ENCODE measurements around the gene NANOS3.

The NANOS3 gene

DNA sequence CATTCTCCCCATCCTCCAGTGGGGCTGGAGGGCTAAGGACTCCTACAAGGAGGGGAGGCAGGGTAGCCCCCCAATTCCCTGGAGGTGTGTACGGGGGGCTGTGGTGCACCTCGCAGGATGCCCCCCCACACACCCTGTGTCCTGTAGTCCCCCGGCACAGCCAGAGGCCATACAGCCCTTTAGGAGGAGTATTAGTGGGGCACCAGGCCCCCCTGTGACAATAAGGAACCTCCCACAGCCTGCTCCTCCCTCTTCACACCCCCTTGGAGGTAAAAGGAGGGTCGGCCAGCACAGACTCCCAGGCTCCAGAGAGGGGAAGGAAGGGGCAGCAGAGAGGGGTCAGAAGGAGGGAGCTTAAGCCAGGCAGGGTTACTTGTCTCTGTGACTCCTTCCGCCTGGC lies at the start of gene NANOS3:
Gene NANOS3, plus strand, starts transcription at position 301 of the 400 bp plus-strand sequence. CDS start 115 bp downstream, outside the sequence.
- TF ChIP-seq, protein P1, sequence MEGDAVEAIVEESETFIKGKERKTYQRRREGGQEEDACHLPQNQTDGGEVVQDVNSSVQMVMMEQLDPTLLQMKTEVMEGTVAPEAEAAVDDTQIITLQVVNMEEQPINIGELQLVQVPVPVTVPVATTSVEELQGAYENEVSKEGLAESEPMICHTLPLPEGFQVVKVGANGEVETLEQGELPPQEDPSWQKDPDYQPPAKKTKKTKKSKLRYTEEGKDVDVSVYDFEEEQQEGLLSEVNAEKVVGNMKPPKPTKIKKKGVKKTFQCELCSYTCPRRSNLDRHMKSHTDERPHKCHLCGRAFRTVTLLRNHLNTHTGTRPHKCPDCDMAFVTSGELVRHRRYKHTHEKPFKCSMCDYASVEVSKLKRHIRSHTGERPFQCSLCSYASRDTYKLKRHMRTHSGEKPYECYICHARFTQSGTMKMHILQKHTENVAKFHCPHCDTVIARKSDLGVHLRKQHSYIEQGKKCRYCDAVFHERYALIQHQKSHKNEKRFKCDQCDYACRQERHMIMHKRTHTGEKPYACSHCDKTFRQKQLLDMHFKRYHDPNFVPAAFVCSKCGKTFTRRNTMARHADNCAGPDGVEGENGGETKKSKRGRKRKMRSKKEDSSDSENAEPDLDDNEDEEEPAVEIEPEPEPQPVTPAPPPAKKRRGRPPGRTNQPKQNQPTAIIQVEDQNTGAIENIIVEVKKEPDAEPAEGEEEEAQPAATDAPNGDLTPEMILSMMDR (IDR thresholded peaks at IDR 0.05; ENCODE audit: insufficient read depth, low read depth, low read length, missing control alignments), result no peak

DNA sequence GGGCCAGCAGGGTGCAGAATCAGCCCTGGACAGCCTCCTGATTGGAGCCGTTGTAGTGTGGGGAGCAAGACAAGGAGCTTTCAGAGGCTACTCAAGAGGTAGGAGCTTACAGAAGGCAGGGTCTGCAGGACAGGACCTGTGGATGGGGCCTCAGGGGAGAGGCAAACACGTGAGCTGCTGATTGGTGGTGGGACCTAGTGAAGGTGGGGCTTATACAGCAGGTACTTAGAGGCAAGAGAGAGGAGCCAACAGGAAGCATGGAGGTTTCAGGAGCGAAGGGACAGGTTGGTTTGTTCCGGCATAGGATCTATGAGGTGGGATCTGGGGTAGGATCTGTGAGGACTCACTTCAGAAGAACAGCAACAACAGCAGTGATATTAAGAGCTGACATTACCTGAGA lies 49.3 kb upstream of the NANOS3 start:
- DNase-seq (ENCODE audit: low read depth), result peak; percentile 51
- H3K4me3 ChIP-seq (ENCODE audit: low read length), result no peak overlapping the region
- TF ChIP-seq, protein P1 (IDR thresholded peaks at IDR 0.05; ENCODE audit: insufficient read depth, low read depth, low read length, missing control alignments), result no peak

More for the DNA sequence above, at the start of gene NANOS3:
- DNase-seq (ENCODE audit: low read depth), result no peak
- no peak within 1 kb of the TSS for H3K4me3 ChIP-seq (ENCODE audit: low read length)

DNA sequence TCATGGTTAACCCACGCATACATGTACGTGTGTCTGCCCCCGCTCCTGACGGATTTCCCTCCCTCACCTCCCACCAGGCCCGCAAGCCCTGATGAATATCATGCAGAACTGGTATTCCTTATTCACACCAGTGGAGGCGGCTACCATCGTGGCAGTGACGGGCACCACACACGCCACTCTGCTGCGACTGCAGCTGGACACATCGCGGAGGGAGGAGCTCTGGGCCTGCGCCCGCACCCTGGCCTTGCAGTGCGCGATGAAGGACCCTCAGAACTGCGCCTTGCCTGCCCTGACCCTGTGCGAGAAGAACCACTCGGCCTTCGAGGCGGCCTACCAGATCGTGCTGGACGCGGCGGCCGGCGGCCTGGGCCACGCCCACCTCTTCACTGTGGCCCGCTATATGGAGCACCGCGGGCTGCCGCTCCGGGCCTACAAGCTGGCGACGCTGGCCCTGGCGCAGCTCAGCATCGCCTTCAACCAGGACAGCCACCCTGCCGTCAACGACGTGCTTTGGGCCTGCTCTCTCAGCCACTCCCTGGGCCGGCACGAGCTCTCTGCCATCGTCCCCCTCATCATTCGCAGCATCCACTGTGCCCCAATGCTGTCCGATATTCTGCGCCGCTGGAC lies 46.7 kb upstream of the NANOS3 start:
- TF ChIP-seq, protein P1 (IDR thresholded peaks at IDR 0.05; ENCODE audit: insufficient read depth, low read depth, low read length, missing control alignments), result no peak
- no peak for DNase-seq (ENCODE audit: low read depth)
- no peak overlapping the region for H3K4me3 ChIP-seq (ENCODE audit: low read length)

DNA sequence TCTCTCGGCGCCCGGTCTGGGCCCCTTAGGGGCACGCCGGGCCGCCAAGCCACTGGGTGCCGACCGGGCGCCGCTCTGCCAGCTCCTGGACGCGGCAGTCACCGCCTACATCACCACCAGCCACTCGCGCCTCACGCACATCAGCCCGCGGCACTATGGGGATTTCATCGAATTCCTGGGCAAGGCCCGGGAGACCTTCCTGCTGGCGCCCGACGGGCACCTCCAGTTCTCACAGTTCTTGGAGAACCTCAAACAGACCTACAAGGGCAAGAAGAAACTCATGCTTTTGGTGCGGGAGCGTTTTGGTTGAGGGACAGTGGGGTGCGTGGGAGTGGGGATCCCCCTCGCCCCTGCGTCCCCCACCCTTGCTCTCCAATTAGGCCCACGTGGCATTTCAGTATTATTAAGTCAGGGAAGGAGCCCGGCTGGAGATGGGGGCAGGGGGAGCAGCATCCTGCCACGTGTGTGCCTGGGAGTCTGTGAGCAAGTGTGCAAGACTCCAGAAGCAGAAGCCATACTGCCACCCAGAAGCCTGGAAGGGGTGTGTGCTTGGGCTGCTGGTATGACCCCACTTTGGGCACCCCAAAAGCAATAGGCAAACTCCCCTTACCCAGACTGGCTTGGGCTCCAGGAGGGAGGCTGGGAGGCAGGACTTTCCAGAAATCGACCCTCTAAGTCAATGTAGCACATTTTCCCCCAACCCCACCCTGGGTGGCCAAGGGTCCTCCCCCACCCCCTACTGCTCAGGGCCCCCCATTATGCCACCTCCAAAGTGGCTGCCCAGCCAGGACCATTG lies 46.0 kb upstream of the NANOS3 start:
- no peak overlapping the region for H3K4me3 ChIP-seq (ENCODE audit: low read length)
- TF ChIP-seq, protein P1 (IDR thresholded peaks at IDR 0.05; ENCODE audit: insufficient read depth, low read depth, low read length, missing control alignments), result no peak
- DNase-seq (ENCODE audit: low read depth), result peak; percentile 76

DNA sequence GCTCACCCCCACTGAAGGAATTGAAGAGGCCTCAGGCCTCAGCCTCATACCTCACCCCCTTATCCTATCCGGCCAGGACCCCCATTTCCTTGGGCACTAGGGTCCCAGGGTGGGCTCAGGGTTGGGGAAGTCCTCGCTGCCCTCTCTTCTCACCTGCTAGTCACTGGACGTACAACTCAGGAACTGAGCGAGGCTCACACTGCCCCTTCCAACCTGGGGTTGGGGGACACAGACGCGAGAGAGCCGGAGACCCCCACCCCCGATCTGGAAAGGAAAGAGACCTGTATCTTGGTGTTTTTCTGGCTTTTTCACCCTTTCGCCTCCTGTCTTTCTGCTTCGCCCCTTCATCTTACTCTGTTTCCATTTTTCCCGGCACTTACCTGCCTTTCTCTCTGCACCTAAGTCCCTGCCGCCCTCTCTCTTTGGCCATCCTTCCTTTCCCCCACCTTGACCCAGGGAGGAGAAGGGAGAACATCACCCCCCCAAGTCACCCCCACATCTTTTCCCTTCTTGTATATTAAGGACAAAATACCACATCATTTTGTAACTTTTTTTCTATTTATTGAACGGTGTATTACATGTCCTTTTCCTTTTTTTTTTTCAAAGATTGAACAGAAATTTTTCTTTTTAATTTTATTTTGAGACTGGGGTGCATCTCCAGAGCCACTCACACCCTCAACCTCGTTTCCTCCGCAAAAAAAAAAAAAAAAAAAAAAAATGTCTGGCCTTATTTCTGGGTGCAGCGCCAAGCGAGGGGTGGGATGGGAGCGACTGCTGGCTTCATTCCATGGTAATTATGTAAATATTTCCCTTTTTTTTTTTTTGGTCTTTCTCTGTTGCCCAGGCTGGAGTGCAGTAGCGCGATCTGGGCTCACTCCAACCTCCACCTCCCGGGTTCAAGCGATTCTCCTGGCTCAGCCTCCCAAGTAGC lies 45.1 kb upstream of the NANOS3 start:
- peak; percentile 53 for DNase-seq (ENCODE audit: low read depth)
- TF ChIP-seq, protein P1 (IDR thresholded peaks at IDR 0.05; ENCODE audit: insufficient read depth, low read depth, low read length, missing control alignments), result no peak
- H3K4me3 ChIP-seq (ENCODE audit: low read length), result no peak overlapping the region

DNA sequence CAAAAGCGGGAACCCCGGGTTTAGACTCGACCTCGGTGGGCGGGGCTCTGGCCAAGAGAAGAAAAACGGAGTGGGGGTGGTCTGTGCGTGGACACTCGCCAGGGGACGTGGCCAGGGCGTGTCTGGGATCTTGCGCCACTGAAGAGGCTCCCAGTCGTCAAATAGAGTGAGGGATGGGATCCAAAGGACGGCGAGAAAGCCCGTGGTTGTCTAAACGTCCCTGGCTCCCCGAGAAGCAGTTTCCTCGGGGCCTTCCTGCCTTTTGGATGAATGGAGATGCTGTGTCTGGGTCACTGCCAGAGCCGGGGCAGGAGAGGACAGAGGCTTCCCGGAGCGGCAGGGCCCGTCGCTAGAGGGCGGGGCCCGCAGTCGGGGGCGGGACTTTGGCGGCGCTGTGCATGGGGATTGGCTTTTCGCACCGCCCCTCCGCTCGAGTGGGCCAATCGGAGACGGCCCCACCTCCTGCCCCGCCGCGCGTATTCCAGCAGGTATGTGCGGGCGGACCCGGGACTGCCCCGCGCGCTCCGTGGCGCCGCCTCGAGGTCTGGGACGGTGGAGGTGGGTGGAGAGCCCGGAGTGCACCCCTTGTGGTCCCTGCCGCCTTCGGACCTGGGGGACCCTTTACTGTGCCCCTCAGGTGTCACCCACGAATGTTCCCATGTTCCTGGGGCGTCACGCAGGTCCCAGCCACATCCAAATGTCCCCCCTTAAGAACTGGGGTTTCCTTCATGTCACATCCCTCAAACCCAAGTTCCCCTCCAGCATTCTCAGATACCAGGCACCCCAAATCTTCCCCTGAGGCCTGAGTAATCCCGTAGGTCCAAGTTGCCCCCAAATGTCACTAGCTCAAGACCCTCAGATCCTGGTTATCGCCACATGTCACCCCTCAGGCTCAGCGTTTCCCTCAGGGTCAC lies 43.3 kb upstream of the NANOS3 start:
- peak; percentile 85 for DNase-seq (ENCODE audit: low read depth)
- TF ChIP-seq, protein P1 (IDR thresholded peaks at IDR 0.05; ENCODE audit: insufficient read depth, low read depth, low read length, missing control alignments), result peak; percentile 53
- no peak overlapping the region for H3K4me3 ChIP-seq (ENCODE audit: low read length)
